Measurements from ENCODE around the gene OTX2.

The OTX2 gene

GRCh38 chr14:56809270-56810146 lies 771 bp downstream of the OTX2 start:
- Histone ChIP-seq H3F3A (ENCODE audit: insufficient read depth, low read length) (no peaks in the 10 kb centered on the region), H3K9me2 (ENCODE audit: low read depth, low read length) (no peaks in the 10 kb centered on the region), H3K27me3 (ENCODE audit: insufficient read depth, low read length) (no peaks in the 10 kb centered on the region; the same call in 1 of the 2 replicates), H3K4me1 (ENCODE audit: insufficient read depth, low read length, severe bottlenecking) (no peaks in the 10 kb centered on the region), H2AFZ (ENCODE audit: low read length) (no peak overlapping the region), H4K20me1 (ENCODE audit: insufficient read depth, low read length) (no peaks in the 10 kb centered on the region), H3K4me2 (ENCODE audit: low read length) (no peak overlapping the region), H3K27ac (ENCODE audit: low read depth, low read length, poor library complexity, severe bottlenecking) (no peak overlapping the region), H3K36me3 (ENCODE audit: insufficient read depth, low read length) (no peaks in the 10 kb centered on the region), H3K9me3 (ENCODE audit: low read length) (no peaks in the 10 kb centered on the region), H3K4me3 (ENCODE audit: low read depth, low read length, poor library complexity, severe bottlenecking) (no peak overlapping the region), H3K79me2 (ENCODE audit: insufficient read depth, low read length) (no peaks in the 10 kb centered on the region), H3K9ac (ENCODE audit: low read length) (no peak overlapping the region)
- TF ChIP-seq EZH2 (IDR thresholded peaks at IDR 0.05; ENCODE audit: borderline replicate concordance, low read length) (no peak), CTCF (IDR thresholded peaks at IDR 0.05; ENCODE audit: low read length) (no peak)

- no peak overlapping the region for H3K27ac ChIP-seq (ENCODE audit: low read depth, low read length, poor library complexity, severe bottlenecking)
- no peak for TF ChIP-seq EZH2 (IDR thresholded peaks at IDR 0.05; ENCODE audit: borderline replicate concordance, low read length)
- no peak for TF ChIP-seq CTCF (IDR thresholded peaks at IDR 0.05; ENCODE audit: low read length)
- no peaks in the 10 kb centered on the region for H3K9me2 ChIP-seq (ENCODE audit: low read depth, low read length)
- H3K4me2 ChIP-seq (ENCODE audit: low read length) = no peak overlapping the region
- H3K27me3 ChIP-seq (ENCODE audit: insufficient read depth, low read length) = no peaks in the 10 kb centered on the region
- no peaks in the 10 kb centered on the region for H3K9me3 ChIP-seq (ENCODE audit: low read length)
- H4K20me1 ChIP-seq (ENCODE audit: insufficient read depth, low read length) = no peaks in the 10 kb centered on the region
- H3K79me2 ChIP-seq (ENCODE audit: insufficient read depth, low read length) = no peaks in the 10 kb centered on the region
- no peak overlapping the region for H2AFZ ChIP-seq (ENCODE audit: low read length)
- H3K4me1 ChIP-seq (ENCODE audit: insufficient read depth, low read length, severe bottlenecking) = no peaks in the 10 kb centered on the region
- no peak overlapping the region for H3K9ac ChIP-seq (ENCODE audit: low read length)
- no peaks in the 10 kb centered on the region for H3F3A ChIP-seq (ENCODE audit: insufficient read depth, low read length)
- H3K36me3 ChIP-seq (ENCODE audit: insufficient read depth, low read length) = no peaks in the 10 kb centered on the region
- H3K4me3 ChIP-seq (ENCODE audit: low read depth, low read length, poor library complexity, severe bottlenecking) = no peak overlapping the region
Measured at GRCh38 chr14:56808383-56809269, 1.7 kb downstream of the OTX2 start.

- Histone ChIP-seq H3K79me2 (ENCODE audit: insufficient read depth, low read length) (no peaks in the 10 kb centered on the region), H4K20me1 (ENCODE audit: insufficient read depth, low read length) (no peaks in the 10 kb centered on the region), H3K9ac (ENCODE audit: low read length) (no peak overlapping the region), H3K4me1 (ENCODE audit: insufficient read depth, low read length, severe bottlenecking) (no peaks in the 10 kb centered on the region), H3K27ac (ENCODE audit: low read depth, low read length, poor library complexity, severe bottlenecking) (no peak overlapping the region), H2AFZ (ENCODE audit: low read length) (no peak overlapping the region), H3K27me3 (ENCODE audit: insufficient read depth, low read length) (no peaks in the 10 kb centered on the region), H3K4me2 (ENCODE audit: low read length) (no peak overlapping the region), H3K9me3 (ENCODE audit: low read length) (no peaks in the 10 kb centered on the region), H3K36me3 (ENCODE audit: insufficient read depth, low read length) (no peaks in the 10 kb centered on the region), H3K4me3 (ENCODE audit: low read depth, low read length, poor library complexity, severe bottlenecking) (no peak overlapping the region), H3F3A (ENCODE audit: insufficient read depth, low read length) (no peaks in the 10 kb centered on the region), H3K9me2 (ENCODE audit: low read depth, low read length) (no peaks in the 10 kb centered on the region)
- TF ChIP-seq CTCF (IDR thresholded peaks at IDR 0.05; ENCODE audit: low read length) (no peak), EZH2 (IDR thresholded peaks at IDR 0.05; ENCODE audit: borderline replicate concordance, low read length) (no peak)
Measured at GRCh38 chr14:56808110-56808382, 2.2 kb downstream of the OTX2 start.
